HL-60 (cell line): Measurements from ENCODE around the gene SNORC.

Experiments
- DNase-seq, 2 experiments: peaks; one replicate each; pipeline ENCODE4 v3.0.0-alpha.2; 2010 to 2020; ENCODE audit warnings: low read depth in 1 of 2, low spot score in 1 of 2
- H3K27ac ChIP-seq: fragments of 250-450 bp; sonication (Bioruptor Pico); replicated peaks from 2 replicates; pipeline ENCODE4 v1.5.1; 2020; ENCODE audit warnings: mild to moderate bottlenecking, moderate library complexity
- H3K27me3 ChIP-seq: fragments of 250-450 bp; sonication (Bioruptor Pico); 2 replicates; pipeline ENCODE4 v1.5.1; 2021; ENCODE audit warnings: mild to moderate bottlenecking, moderate library complexity; ENCODE audit not compliant: insufficient read depth, poor library complexity, severe bottlenecking
- H3K4me3 ChIP-seq: replicated peaks from 2 replicates; pipeline ENCODE4 v1.5.1; 2011; ENCODE audit warnings: mild to moderate bottlenecking, control low read depth, low read length; ENCODE audit not compliant: insufficient read depth
- GABPA ChIP-seq: IDR thresholded peaks from 2 replicates; pipeline ENCODE4 v1.6.1; 2012; ENCODE audit warnings: low read depth
- POLR2AphosphoS5 ChIP-seq: IDR thresholded peaks from 2 replicates; pipeline ENCODE4 v1.6.1; 2012; ENCODE audit warnings: low read depth
- SPI1 ChIP-seq: IDR thresholded peaks from 2 replicates; pipeline ENCODE4 v1.6.1; 2012; ENCODE audit warnings: low read depth, mild to moderate bottlenecking, borderline replicate concordance
- TF ChIP-seq, protein P1 (sequence below): IDR thresholded peaks from 2 replicates; pipeline ENCODE4 v1.6.1; 2012; ENCODE audit warnings: low read depth; ENCODE audit not compliant: insufficient replicate concordance
- TF ChIP-seq, protein P2 (sequence below): IDR thresholded peaks from one replicate; pipeline ENCODE4 v1.5.1; 2011; ENCODE audit warnings: low read length, control low read depth, inconsistent platforms; ENCODE audit not compliant: insufficient read depth

SNORC gene

DNA sequence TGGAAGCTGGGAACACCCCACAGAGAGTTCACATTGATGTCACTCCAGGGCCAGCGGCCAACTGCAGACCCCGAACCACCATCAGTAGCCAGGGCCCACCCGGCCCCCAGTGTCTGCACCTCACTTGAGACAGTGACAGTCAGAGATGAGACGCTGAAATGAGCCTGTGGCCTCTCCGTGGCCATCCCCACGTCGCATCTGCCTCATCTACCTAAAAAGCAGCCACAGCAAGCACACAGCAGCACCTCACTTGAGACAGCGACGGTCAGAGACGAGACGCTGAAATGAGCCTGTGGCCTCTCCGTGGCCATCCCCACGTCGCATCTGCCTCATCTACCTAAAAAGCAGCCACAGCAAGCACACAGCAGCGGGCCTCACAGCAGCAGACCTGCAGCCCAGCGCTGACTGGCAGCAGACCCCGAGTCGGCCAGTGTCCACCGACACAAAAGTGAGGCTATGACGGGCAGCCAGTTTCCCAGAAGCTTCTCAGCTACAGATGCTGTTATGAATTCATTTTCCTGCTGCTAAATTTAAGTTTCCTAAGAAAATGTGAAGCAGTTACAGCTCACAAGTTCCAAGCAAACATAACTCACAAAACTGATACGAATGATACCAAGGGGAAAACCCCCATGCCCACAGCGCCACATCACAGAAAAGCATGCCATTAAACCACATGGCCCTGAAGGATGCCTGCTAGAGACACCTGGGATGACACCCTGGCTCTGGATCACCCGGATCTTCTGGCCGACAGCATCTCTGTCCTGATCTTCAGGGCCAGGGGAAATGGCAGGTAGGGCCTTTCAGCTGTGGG, 27.7 kb downstream of the SNORC start:
- TF ChIP-seq, protein P1, sequence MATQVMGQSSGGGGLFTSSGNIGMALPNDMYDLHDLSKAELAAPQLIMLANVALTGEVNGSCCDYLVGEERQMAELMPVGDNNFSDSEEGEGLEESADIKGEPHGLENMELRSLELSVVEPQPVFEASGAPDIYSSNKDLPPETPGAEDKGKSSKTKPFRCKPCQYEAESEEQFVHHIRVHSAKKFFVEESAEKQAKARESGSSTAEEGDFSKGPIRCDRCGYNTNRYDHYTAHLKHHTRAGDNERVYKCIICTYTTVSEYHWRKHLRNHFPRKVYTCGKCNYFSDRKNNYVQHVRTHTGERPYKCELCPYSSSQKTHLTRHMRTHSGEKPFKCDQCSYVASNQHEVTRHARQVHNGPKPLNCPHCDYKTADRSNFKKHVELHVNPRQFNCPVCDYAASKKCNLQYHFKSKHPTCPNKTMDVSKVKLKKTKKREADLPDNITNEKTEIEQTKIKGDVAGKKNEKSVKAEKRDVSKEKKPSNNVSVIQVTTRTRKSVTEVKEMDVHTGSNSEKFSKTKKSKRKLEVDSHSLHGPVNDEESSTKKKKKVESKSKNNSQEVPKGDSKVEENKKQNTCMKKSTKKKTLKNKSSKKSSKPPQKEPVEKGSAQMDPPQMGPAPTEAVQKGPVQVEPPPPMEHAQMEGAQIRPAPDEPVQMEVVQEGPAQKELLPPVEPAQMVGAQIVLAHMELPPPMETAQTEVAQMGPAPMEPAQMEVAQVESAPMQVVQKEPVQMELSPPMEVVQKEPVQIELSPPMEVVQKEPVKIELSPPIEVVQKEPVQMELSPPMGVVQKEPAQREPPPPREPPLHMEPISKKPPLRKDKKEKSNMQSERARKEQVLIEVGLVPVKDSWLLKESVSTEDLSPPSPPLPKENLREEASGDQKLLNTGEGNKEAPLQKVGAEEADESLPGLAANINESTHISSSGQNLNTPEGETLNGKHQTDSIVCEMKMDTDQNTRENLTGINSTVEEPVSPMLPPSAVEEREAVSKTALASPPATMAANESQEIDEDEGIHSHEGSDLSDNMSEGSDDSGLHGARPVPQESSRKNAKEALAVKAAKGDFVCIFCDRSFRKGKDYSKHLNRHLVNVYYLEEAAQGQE = no peak
- no peak for TF ChIP-seq POLR2AphosphoS5
- TF ChIP-seq, protein P2, sequence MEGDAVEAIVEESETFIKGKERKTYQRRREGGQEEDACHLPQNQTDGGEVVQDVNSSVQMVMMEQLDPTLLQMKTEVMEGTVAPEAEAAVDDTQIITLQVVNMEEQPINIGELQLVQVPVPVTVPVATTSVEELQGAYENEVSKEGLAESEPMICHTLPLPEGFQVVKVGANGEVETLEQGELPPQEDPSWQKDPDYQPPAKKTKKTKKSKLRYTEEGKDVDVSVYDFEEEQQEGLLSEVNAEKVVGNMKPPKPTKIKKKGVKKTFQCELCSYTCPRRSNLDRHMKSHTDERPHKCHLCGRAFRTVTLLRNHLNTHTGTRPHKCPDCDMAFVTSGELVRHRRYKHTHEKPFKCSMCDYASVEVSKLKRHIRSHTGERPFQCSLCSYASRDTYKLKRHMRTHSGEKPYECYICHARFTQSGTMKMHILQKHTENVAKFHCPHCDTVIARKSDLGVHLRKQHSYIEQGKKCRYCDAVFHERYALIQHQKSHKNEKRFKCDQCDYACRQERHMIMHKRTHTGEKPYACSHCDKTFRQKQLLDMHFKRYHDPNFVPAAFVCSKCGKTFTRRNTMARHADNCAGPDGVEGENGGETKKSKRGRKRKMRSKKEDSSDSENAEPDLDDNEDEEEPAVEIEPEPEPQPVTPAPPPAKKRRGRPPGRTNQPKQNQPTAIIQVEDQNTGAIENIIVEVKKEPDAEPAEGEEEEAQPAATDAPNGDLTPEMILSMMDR = no peak
- TF ChIP-seq GABPA = no peak
- no peak for TF ChIP-seq SPI1
- no peak for DNase-seq
- Histone ChIP-seq H3K27ac (no peak overlapping the region), H3K27me3 (no peaks in the 10 kb centered on the region), H3K4me3 (no peak overlapping the region)

- Histone ChIP-seq H3K27ac (no peak overlapping the region), H3K27me3 (no peaks in the 10 kb centered on the region), H3K4me3 (no peak overlapping the region)
- TF ChIP-seq SPI1 (no peak), POLR2AphosphoS5 (no peak), GABPA (no peak)
- TF ChIP-seq, protein P1 = no peak
- TF ChIP-seq, protein P2 = no peak
- DNase-seq = no peak
Measured at GRCh38 chr2:232898592-232899543, 28.8 kb downstream of the SNORC start.

DNA sequence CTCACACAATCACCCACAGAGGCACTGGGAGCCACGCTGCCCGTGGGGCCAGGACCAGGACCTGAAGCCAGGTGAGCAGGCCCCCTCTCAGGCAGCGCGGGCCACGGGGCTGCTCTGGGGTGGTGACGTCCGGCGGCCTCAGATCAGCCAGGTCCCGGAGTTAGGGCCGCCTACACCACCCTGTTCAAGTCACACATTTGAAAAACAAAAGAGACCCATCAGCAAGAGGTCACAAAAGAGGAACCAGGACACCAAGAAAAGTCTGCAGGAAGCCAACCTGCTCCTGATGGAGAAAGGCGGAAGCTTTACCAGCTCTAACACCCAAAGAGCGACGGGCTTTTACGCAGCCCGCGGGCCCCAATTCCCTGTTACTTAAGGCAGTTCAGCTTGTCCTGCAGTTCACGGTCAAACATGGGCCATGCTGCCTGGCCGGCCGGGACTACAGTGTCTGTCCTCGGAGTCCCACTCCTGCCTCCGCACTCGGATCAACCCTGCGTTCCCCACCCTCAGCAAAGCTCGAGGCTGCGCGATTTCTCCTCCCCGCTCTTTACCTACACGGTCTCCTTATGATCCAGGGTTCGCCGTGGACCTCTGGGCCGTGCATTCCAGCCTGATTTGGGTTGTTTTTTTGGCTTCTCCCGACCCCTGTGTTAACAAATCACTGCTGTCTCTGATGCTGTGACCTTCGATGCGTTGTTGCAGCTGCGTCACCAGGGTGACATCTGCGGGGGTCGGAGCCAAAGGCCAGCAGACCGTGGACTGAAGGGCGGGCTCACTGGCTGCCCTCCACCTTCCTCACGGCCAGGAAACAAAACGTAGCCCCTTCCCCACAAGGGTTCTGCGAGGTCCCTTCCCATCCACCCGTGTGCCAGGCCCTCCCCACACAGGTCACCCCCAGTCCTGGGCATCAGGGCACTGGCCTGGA, 31.0 kb downstream of the SNORC start:
- H3K27ac ChIP-seq = no peak overlapping the region
- no peaks in the 10 kb centered on the region for H3K27me3 ChIP-seq
- TF ChIP-seq, protein P1 = no peak
- TF ChIP-seq SPI1 = peak; percentile 53; the same call in 1 of the 2 replicates
- DNase-seq = peak; percentile 15 to 48
- H3K4me3 ChIP-seq = no peak overlapping the region
